Measurements from ENCODE around the gene CD99L2.

GRCh38 chrX:150944233-150944632 lies 45.8 kb upstream of the CD99L2 start:
- TF ChIP-seq POLR2A (IDR thresholded peaks at IDR 0.05) = no peak
- no peak for TF ChIP-seq CTCF (IDR thresholded peaks at IDR 0.05)

Data from adrenal gland (tissue), 5 donors.